Measurements from ENCODE around the gene SHLD1.

- no peak for TF ChIP-seq CTCF (IDR thresholded peaks at IDR 0.05)
- no peak for TF ChIP-seq POLR2A (IDR thresholded peaks at IDR 0.05)
These were observed 20.1 kb upstream of the SHLD1 start for GRCh38 chr20:5730131-5730530.
